ENCODE results near the gene RAD9A. TPM values are rescaled to one million over a fixed set of nuclear protein-coding genes. Genes with fewer than 3 reads are reported as not detected.
"Not testable (repeated sequence)": the region's sequence is repeated elsewhere in the genome, so short reads cannot be mapped to it uniquely, and the experiment has no call there.

RAD9A gene
- total RNA-seq, 1 donor, result 7.6 TPM

DNA sequence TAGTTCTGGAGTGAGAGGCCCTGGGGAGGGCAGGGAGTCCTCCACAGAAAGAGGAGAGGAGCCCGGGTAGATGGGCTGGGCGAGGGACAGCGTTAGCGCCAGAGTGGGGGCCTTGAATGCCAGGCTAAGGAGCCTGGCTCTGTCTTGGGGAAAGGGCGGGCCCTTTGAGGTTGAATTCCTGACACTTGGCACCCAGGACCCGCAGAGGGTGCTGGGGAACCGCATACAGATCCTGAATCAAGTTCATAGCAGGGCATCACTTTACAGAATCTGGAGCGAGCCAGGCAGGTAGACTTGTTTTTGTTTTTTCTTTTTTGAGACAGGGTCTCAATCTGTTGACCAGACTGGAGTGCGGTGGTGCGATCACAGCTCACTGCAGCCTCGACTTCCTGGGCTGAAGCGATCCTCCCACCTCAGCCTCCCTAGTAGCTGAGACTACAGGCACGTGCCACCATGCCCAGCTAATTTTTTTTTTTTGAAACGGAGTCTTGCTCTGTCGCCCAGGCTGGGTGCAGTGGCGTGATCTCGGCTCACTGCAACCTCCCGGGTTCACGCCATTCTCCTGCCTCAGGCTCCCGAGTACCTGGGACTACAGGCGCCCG lies 29.7 kb downstream of the RAD9A start:
- TF ChIP-seq, protein P1, sequence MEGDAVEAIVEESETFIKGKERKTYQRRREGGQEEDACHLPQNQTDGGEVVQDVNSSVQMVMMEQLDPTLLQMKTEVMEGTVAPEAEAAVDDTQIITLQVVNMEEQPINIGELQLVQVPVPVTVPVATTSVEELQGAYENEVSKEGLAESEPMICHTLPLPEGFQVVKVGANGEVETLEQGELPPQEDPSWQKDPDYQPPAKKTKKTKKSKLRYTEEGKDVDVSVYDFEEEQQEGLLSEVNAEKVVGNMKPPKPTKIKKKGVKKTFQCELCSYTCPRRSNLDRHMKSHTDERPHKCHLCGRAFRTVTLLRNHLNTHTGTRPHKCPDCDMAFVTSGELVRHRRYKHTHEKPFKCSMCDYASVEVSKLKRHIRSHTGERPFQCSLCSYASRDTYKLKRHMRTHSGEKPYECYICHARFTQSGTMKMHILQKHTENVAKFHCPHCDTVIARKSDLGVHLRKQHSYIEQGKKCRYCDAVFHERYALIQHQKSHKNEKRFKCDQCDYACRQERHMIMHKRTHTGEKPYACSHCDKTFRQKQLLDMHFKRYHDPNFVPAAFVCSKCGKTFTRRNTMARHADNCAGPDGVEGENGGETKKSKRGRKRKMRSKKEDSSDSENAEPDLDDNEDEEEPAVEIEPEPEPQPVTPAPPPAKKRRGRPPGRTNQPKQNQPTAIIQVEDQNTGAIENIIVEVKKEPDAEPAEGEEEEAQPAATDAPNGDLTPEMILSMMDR (IDR thresholded peaks at IDR 0.05; ENCODE audit: extremely low read depth, low read depth, low read length), result no peak
- H3K9me3 ChIP-seq (ENCODE audit: low read depth, low read length), result no peaks in the 10 kb centered on the region
- H3K36me3 ChIP-seq (ENCODE audit: insufficient read depth, low read length), result no peaks in the 10 kb centered on the region
- no peaks in the 10 kb centered on the region for H3K27me3 ChIP-seq (ENCODE audit: insufficient read depth, low read length)
- H3K4me1 ChIP-seq (ENCODE audit: insufficient read depth, low read length), result peaks cover 3% of the 10 kb centered on the region
- no peak for DNase-seq (ENCODE audit: insufficient read length, low spot score, missing footprints)
- peaks cover 5% of the 10 kb centered on the region for H4K20me1 ChIP-seq (ENCODE audit: insufficient read depth, low read length)
- peak overlapping the region; percentile 69 for H3K4me2 ChIP-seq (ENCODE audit: insufficient read depth, low read length)
- peak overlapping the region; percentile 41 for H2AFZ ChIP-seq (ENCODE audit: low read length)
- no peak overlapping the region for H3K27ac ChIP-seq (ENCODE audit: low read depth, low read length)
- H3K4me3 ChIP-seq (ENCODE audit: insufficient read depth, low read length), result peak overlapping the region; percentile 75
- no peaks in the 10 kb centered on the region for H3K79me2 ChIP-seq (ENCODE audit: insufficient read depth, low read length)

DNA sequence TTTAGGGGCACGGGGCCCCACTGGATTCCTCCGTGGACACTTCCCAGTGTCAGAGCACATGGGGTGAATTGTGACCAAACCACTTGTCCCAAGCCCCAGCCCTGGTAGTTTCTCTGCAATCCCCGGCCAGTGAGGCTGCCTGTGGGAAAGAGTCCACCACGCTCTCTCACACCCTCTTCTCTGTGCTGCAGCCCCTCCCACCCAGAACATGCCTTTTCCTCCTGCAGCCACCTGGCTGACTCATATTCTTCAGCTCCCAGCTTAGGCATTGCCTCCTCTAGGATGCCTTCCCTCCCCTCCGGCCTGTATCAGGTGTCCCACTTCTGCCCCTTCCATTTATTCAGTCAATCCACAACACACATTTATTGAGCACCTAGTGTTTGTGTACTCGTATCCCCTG lies 31.1 kb downstream of the RAD9A start:
- Histone ChIP-seq H3K4me1 (ENCODE audit: insufficient read depth, low read length) (peaks cover 4% of the 10 kb centered on the region), H3K9me3 (ENCODE audit: low read depth, low read length) (no peaks in the 10 kb centered on the region), H3K4me2 (ENCODE audit: insufficient read depth, low read length) (no peak overlapping the region), H2AFZ (ENCODE audit: low read length) (no peak overlapping the region), H3K27me3 (ENCODE audit: insufficient read depth, low read length) (no peaks in the 10 kb centered on the region), H3K4me3 (ENCODE audit: insufficient read depth, low read length) (no peak overlapping the region), H4K20me1 (ENCODE audit: insufficient read depth, low read length) (no peaks in the 10 kb centered on the region), H3K36me3 (ENCODE audit: insufficient read depth, low read length) (no peaks in the 10 kb centered on the region), H3K27ac (ENCODE audit: low read depth, low read length) (no peak overlapping the region), H3K79me2 (ENCODE audit: insufficient read depth, low read length) (no peaks in the 10 kb centered on the region)
- TF ChIP-seq, protein P1 (IDR thresholded peaks at IDR 0.05; ENCODE audit: extremely low read depth, low read depth, low read length), result no peak
- DNase-seq (ENCODE audit: insufficient read length, low spot score, missing footprints), result no peak

DNA sequence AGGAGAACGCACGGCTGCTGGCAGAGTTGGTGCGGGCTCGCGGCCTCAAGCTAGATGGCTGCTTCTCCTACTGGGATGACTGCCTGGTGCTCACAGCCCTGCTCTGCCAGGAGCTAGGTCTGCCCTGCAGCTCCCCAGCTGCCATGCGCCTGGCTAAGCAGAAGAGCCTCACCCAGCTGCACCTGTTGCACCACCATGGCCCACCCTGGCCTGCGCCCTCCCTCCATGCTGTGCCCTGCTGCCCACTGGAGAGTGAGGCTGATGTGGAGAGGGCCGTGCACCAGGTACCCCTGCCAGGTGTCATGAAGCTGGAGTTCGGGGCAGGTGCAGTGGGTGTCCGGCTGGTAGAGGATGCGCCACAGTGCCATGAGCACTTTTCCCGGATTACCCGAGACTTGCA lies 31.7 kb downstream of the RAD9A start:
- Histone ChIP-seq H3K36me3 (ENCODE audit: insufficient read depth, low read length) (no peaks in the 10 kb centered on the region), H3K79me2 (ENCODE audit: insufficient read depth, low read length) (peaks cover 2% of the 10 kb centered on the region), H3K27ac (ENCODE audit: low read depth, low read length) (no peak overlapping the region), H3K4me1 (ENCODE audit: insufficient read depth, low read length) (peaks cover 4% of the 10 kb centered on the region), H3K9me3 (ENCODE audit: low read depth, low read length) (no peaks in the 10 kb centered on the region), H4K20me1 (ENCODE audit: insufficient read depth, low read length) (no peaks in the 10 kb centered on the region), H3K27me3 (ENCODE audit: insufficient read depth, low read length) (no peaks in the 10 kb centered on the region), H3K4me2 (ENCODE audit: insufficient read depth, low read length) (no peak overlapping the region), H2AFZ (ENCODE audit: low read length) (no peak overlapping the region), H3K4me3 (ENCODE audit: insufficient read depth, low read length) (no peak overlapping the region)
- no peak for DNase-seq (ENCODE audit: insufficient read length, low spot score, missing footprints)
- TF ChIP-seq, protein P1 (IDR thresholded peaks at IDR 0.05; ENCODE audit: extremely low read depth, low read depth, low read length), result no peak

DNA sequence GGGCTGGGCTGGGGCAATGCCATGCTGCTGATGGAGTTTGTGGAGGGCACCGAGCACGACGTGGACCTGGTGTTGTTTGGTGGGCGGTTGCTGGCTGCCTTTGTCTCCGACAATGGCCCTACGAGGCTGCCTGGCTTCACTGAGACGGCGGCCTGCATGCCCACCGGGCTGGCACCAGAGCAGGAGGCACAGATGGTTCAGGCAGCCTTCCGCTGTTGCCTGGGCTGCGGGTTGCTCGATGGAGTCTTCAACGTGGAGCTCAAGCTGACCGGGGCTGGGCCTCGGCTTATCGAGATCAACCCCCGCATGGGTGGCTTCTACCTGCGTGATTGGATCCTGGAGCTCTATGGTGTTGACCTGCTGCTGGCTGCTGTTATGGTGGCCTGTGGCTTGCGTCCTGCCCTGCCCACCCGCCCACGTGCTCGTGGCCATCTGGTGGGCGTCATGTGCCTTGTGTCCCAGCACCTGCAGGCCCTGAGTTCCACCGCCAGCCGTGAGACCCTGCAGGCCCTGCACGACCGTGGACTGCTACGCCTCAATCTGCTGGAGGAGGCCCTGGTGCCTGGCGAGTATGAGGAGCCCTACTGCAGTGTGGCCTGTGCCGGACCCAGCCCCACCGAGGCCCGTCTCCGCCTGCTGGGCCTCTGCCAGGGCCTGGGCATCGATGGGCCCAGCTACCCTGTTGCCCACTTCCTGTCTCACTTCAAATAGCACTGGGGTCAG lies 32.3 kb downstream of the RAD9A start:
- H3K4me1 ChIP-seq (ENCODE audit: insufficient read depth, low read length), result peaks cover 7% of the 10 kb centered on the region
- no peak for DNase-seq (ENCODE audit: insufficient read length, low spot score, missing footprints)
- H3K4me3 ChIP-seq (ENCODE audit: insufficient read depth, low read length), result no peak overlapping the region
- H2AFZ ChIP-seq (ENCODE audit: low read length), result no peak overlapping the region
- TF ChIP-seq, protein P1 (IDR thresholded peaks at IDR 0.05; ENCODE audit: extremely low read depth, low read depth, low read length), result no peak
- no peaks in the 10 kb centered on the region for H3K27me3 ChIP-seq (ENCODE audit: insufficient read depth, low read length)
- H3K4me2 ChIP-seq (ENCODE audit: insufficient read depth, low read length), result no peak overlapping the region
- H3K9me3 ChIP-seq (ENCODE audit: low read depth, low read length), result no peaks in the 10 kb centered on the region
- no peaks in the 10 kb centered on the region for H4K20me1 ChIP-seq (ENCODE audit: insufficient read depth, low read length)
- no peak overlapping the region for H3K27ac ChIP-seq (ENCODE audit: low read depth, low read length)
- no peaks in the 10 kb centered on the region for H3K36me3 ChIP-seq (ENCODE audit: insufficient read depth, low read length)
- peaks cover 8% of the 10 kb centered on the region for H3K79me2 ChIP-seq (ENCODE audit: insufficient read depth, low read length)

DNA sequence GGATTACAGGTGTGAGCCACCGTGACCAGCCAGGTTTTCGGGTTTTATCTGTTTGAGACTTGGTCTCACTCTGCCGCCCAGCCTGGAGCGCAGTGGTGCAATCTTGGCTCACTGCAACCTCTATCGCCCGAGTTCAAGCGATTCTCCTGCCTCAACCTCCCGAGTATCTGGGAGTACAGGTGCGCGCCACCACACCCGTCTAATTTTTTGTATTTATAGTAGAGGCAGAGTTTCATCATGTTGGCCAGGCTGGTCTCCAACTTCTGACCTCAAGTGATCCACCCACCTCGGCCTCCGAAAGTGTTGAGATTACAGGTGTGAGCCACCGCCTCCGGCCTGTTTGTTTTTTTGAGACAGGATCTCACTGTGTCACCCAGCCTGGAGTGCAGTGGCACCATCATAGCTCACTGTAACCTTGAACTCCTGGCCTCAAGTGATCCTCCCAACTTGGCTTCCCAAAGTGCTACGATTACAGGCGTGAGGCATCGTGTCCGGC lies 35.6 kb downstream of the RAD9A start:
- H3K27ac ChIP-seq (ENCODE audit: low read depth, low read length), result peak overlapping the region; percentile 84

More for the DNA sequence above, 35.6 kb downstream of the RAD9A start:
- Histone ChIP-seq H3K79me2 (ENCODE audit: insufficient read depth, low read length) (peaks cover 25% of the 10 kb centered on the region), H3K4me2 (ENCODE audit: insufficient read depth, low read length) (peak overlapping the region; percentile 87), H3K36me3 (ENCODE audit: insufficient read depth, low read length) (peaks cover 23% of the 10 kb centered on the region), H2AFZ (ENCODE audit: low read length) (peak overlapping the region; percentile 90), H3K4me1 (ENCODE audit: insufficient read depth, low read length) (peaks cover 12% of the 10 kb centered on the region), H3K4me3 (ENCODE audit: insufficient read depth, low read length) (peak overlapping the region; percentile 79)
- H4K20me1 ChIP-seq (ENCODE audit: insufficient read depth, low read length); DNase-seq (ENCODE audit: insufficient read length, low spot score, missing footprints); H3K27me3 ChIP-seq (ENCODE audit: insufficient read depth, low read length); H3K9me3 ChIP-seq (ENCODE audit: low read depth, low read length): not testable (repeated sequence)
